Superior temporal gyrus (tissue), 1 donor: Measurements from ENCODE around the gene KRT17.
"Not testable (repeated sequence)": the region's sequence is repeated elsewhere in the genome, so short reads cannot be mapped to it uniquely, and the experiment has no call there.

ENCODE experiments used
- DNase-seq: peaks from one replicate; pipeline ENCODE4 v3.0.0-alpha.2; 2016; ENCODE audit errors: extremely low spot score

The KRT17 gene

GRCh38 chr17:41594363-41594915, 29.9 kb downstream of the KRT17 start:
- no peak for DNase-seq

GRCh38 chr17:41593306-41593981, 30.9 kb downstream of the KRT17 start:
- DNase-seq, result no peak

DNA sequence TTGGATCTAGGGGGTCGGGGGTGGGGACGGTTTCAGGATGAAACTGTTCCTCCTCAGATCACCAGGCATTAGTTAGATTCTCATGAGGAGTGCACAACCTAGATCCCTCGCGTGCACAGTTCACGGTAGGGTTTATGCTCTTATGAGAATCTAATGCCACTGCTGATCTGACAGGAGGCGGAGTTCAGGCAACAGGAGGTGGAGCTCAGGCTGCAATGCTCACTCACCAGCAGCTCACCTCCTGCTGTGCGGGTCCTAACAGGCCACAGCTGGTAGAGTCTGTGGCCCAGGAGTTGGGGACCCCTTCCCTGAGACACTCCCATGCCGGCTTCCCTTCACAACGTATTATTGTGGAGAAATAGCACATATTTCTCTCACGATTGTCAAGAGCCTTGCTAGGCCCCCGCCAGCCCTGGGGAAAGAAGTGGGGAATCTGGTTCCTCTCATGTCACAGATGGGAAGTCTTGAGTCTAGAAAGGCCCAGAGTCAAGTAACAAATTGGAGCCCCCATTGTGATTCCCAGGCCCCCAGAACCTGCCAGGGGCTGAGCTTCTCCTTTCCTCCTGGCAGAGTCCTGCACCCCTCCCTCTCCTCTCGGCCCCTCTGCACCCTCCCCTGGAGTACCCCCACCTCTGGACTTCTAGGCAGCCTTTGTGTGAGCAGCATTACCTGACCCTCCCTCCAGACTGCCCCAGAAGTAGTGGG, 31.6 kb downstream of the KRT17 start:
- no peak for DNase-seq

- DNase-seq, result no peak
Measured at GRCh38 chr17:41589301-41589700, 35.1 kb downstream of the KRT17 start.

DNA sequence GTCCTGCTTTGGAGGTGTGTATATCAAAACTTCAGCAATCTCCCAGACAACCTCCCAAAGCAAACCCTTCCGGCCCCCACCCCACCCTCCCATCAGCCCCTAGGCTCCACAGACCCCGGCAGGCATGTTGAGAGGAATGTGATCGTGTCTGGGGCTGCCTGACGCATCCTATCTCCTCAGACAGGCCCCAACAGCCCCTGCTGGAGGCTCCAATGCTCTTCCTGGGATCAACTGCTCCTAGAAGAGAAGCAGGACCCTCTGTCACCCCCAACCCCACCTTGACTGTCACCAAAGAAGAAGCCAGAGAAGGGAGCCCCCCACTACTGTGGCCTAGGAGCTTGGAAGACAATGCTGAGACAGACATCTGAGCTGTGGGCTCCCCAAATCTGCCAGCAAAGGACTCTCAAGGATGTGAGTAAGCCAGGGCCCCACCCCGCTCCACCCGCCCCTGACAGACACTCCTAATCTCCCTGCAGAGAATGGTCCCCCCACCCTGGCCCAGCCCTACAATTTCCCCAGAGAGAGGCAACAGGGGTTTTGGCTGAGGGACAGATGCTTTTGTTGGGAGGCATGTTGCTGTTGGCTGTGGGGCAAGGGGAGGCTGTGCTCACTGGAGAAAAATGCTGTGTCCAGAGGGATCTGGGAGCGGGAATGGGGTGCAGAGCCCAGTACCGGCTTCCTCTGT, 36.1 kb downstream of the KRT17 start:
- no peak for DNase-seq

- DNase-seq, result no peak
Measured at GRCh38 chr17:41586863-41587495, 37.4 kb downstream of the KRT17 start, which contains the start of gene KRT14. KRT14 (minus strand) TSS chr17:41586895; CDS start chr17:41586834, 61 bp downstream.

- DNase-seq, result no peak
Measured at GRCh38 chr17:41585301-41586056, 38.9 kb downstream of the KRT17 start.

DNA sequence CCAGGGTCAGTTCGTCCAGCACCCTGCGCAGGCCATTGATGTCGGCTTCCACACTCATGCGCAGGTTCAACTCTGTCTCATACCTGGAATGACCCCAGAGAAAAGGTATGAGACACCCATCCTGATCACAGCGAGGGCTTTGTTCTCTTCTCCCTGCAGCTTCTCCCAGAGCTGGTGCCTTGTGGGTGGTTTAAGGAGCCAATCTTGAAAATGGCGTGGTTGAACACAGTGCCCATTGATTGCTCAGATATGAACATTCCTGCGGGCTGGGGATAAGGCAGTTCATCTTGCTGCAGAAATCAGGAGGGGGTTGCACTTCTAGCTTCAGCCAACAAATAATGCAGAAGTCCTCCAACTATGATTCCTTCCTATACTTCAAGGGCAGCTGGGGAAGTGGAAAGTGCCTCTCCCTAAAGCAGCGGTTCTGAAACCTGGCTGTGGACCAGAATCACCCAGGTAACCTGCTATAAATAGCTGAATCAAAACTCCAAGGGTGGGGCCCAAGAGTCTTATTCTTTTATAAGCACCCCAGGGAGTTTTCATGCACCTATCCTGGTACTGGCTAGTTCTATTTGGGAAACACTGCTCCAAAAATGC, 39.9 kb downstream of the KRT17 start:
- not testable (repeated sequence) for DNase-seq

DNA sequence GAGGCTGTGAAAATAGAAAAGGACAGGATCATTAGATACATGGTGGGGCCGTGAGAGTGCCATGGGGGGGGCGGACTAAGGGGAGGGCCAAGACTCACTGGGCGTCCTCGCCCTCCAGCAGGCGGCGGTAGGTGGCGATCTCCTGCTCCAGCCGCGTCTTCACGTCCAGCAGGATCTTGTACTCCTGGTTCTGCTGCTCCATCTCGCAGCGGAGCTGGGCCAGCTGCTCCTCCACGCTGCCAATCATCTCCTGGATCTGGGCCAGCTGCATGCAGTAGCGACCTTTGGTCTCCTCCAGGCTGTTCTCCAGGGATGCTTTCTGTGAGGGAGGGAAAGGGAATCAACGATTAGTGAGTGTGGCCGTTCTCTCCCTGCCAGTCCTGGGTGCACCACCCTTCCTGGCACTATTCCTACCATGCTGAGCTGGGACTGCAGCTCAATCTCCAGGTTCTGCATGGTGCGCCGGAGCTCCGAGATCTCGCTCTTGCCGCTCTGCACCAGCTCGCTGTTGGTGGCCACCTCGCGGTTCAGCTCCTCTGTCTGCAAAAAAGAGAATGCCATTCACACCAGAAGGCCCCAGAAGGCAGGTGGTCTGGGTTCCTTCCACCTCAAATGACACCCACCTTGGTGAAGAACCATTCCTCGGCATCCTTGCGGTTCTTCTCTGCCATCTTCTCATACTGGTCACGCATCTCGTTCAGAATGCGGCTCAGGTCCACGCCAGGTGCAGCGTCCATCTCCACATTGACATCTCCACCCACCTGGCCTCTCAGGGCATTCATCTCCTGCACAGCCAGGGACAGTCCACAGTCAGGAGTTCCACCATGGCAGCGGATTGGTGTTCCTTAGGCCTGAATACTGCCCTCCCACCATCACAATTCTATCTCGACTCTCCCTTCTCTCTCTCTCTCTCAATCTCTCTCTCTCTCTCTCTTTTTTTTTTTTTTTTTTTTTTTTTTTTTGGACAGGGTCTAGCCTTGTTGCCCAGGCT, 40.9 kb downstream of the KRT17 start:
- no peak for DNase-seq

GRCh38 chr17:41582061-41582968, 42.1 kb downstream of the KRT17 start:
- not testable (repeated sequence) for DNase-seq

GRCh38 chr17:41581366-41582060, 42.9 kb downstream of the KRT17 start:
- no peak for DNase-seq

GRCh38 chr17:41580687-41581365, 43.5 kb downstream of the KRT17 start:
- DNase-seq, result no peak

DNA sequence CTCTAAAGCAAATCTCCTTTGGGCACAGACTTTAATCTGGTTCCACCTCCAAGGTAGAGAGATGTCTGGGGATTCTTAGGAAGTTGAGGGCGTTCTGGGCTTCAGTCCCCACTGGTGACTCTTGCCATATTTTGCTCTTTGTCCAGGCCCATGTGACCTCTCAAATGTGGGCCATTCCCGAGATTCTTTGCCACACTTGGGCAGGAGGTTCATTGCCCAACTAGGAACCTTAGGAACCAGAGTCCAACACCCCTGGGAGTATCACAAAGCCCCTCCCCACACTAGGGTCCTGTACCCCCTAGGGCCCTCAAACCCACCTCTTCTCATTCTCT, 44.2 kb downstream of the KRT17 start:
- no peak for DNase-seq

DNA sequence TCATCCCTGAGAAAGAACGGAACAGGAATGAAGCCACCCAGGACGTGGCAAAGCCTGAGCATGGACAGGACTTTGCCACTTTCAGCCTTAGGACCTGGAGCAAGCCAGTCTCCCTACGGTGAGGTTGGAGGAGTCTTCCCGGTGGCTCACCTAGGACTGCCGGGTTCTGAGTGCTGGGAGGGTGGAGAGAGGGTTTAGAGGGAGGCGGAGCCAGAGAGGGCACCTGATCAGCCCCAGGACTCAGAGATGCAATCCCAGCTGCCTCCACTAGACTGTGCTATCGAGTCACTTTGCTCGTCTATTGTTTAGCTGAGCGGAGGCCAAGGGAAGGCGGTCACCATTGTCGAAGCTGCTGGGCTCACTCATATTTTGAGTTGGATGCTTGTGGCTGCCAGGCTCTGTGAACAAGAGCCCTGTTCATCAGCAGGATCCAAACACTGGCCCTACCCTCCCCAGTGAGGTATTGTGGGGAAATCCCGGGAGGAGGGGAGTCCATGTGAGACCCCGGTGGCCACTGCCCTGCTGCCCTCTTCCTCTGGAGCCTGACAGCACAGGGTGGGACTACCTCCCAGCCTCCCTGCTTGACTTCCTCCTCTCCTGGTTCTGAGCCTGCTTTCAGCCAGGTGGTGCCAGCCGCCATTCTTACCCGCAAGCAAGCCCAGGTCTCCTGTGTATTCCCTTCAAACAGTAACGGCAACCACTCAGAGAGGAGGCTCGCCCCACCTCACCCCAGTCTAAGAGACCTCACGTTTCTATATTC, 44.7 kb downstream of the KRT17 start:
- peak; percentile 75 for DNase-seq

- no peak for DNase-seq
Measured at GRCh38 chr17:41578971-41579370, 45.4 kb downstream of the KRT17 start.

DNA sequence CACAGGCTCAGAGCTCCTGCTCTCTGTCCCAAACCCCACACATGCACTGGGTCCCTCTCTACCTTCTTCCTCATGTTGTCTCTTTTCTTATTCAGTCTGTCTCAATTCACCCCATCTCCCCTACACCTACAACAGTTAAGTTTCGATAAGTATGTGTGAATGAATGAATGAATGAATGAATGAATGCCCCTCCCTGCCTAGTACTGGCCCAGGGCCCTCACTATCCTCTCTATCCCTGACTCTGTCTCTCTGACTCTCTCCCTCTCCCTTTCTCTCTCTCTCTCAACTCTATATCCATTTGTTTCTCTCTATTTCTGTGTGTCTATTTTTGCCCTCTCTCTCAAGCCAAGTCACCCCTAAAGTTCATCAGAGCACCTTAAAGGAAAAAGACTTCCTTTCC, 45.8 kb downstream of the KRT17 start:
- DNase-seq, result no peak

GRCh38 chr17:41576740-41577139, 47.6 kb downstream of the KRT17 start:
- not testable (repeated sequence) for DNase-seq
